WTC11 (cell line): ENCODE results near the gene NOTCH4.

Source experiments
- OVOL2 ChIP-seq: fragments of 250-450 bp; sonication (Bioruptor Pico); IDR thresholded peaks from 2 replicates; pipeline ENCODE4 v1.9.0; 2021; ENCODE audit warnings: mild to moderate bottlenecking, borderline replicate concordance
- TCF7 ChIP-seq: sonication (generic); formaldehyde crosslinking; IDR thresholded peaks from 2 replicates; pipeline ENCODE4 v1.8.0; 2022; ENCODE audit warnings: mild to moderate bottlenecking, low read depth, missing genetic modification reagents, moderate library complexity
- ZNF263 ChIP-seq: sonication (generic); formaldehyde crosslinking; IDR thresholded peaks from 2 replicates; pipeline ENCODE4 v1.8.1; 2022; ENCODE audit warnings: low read depth, mild to moderate bottlenecking, moderate library complexity, missing genetic modification reagents
- TF ChIP-seq, protein P1 (sequence below): fragments of 200-600 bp; IDR thresholded peaks from 2 replicates; pipeline ENCODE4 v1.8.0; 2022; ENCODE audit warnings: antibody characterized with exemption

DNA sequence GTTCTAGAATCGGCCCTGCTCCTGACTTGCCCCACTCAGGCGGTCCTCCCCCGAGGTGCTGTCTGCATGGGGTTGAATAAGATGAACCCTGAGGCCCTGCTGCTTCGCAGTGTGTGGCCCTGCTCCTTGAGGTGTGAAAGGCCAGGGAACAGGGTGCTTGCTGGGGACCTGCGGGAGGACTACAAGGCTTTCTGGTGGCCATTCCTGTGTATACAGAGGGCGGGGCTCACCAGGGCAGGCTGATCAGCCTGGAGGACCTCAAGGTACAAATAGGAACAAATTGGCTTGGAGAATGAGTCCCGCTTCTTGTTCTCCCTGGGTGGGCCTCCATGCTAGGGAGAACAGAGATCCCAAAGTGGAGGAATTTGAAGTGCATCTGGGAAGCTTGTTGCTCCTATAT is 5.7 kb downstream of the NOTCH4 start:
- no peak for TF ChIP-seq OVOL2
- TF ChIP-seq, protein P1, sequence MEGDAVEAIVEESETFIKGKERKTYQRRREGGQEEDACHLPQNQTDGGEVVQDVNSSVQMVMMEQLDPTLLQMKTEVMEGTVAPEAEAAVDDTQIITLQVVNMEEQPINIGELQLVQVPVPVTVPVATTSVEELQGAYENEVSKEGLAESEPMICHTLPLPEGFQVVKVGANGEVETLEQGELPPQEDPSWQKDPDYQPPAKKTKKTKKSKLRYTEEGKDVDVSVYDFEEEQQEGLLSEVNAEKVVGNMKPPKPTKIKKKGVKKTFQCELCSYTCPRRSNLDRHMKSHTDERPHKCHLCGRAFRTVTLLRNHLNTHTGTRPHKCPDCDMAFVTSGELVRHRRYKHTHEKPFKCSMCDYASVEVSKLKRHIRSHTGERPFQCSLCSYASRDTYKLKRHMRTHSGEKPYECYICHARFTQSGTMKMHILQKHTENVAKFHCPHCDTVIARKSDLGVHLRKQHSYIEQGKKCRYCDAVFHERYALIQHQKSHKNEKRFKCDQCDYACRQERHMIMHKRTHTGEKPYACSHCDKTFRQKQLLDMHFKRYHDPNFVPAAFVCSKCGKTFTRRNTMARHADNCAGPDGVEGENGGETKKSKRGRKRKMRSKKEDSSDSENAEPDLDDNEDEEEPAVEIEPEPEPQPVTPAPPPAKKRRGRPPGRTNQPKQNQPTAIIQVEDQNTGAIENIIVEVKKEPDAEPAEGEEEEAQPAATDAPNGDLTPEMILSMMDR = no peak
- TF ChIP-seq ZNF263 (CRISPR knock-in tag) = no peak
- TF ChIP-seq TCF7 (CRISPR knock-in tag) = no peak
